Adipocyte (in vitro differentiated cells): ENCODE data around the gene IFNG.

ENCODE experiments used
- DNase-seq: peaks from one replicate; pipeline ENCODE4 v3.0.0-alpha.2; 2015; ENCODE audit warnings: low read depth
- H3K27me3 ChIP-seq: replicated peaks from 2 replicates; pipeline ENCODE4 v1.7.0; 2013; ENCODE audit warnings: mild to moderate bottlenecking, low read length, moderate library complexity; ENCODE audit not compliant: control insufficient read depth, insufficient read depth
- H3K36me3 ChIP-seq: 2 replicates; pipeline ENCODE4 v1.7.0; 2013; ENCODE audit warnings: low read length, mild to moderate bottlenecking, moderate library complexity; ENCODE audit not compliant: control insufficient read depth, insufficient read depth, severe bottlenecking
- H3K4me1 ChIP-seq: 2 replicates; pipeline ENCODE4 v1.7.0; 2013; ENCODE audit warnings: mild to moderate bottlenecking, low read length, moderate library complexity; ENCODE audit not compliant: control insufficient read depth, insufficient read depth
- H3K4me3 ChIP-seq: 2 replicates; pipeline ENCODE4 v1.7.0; 2013; ENCODE audit warnings: mild to moderate bottlenecking, low read length, moderate library complexity
- H3K9ac ChIP-seq: 2 replicates; pipeline ENCODE4 v1.7.0; 2013; ENCODE audit warnings: mild to moderate bottlenecking, low read length, moderate library complexity
- H3K9me3 ChIP-seq: 2 replicates; pipeline ENCODE4 v1.7.0; 2013; ENCODE audit warnings: mild to moderate bottlenecking, low read length, moderate library complexity; ENCODE audit not compliant: control insufficient read depth

IFNG gene

GRCh38 chr12:68135520-68135919 lies 24.0 kb downstream of the IFNG start:
- DNase-seq, result no peak
- H3K27me3 ChIP-seq, result peaks cover 13% of the 10 kb centered on the region

GRCh38 chr12:68131867-68132414 lies 27.6 kb downstream of the IFNG start:
- peaks cover 13% of the 10 kb centered on the region for H3K27me3 ChIP-seq
- no peak overlapping the region for H3K4me3 ChIP-seq
- no peak overlapping the region for H3K9ac ChIP-seq
- H3K4me1 ChIP-seq, result no peaks in the 10 kb centered on the region
- peaks cover 40% of the 10 kb centered on the region for H3K9me3 ChIP-seq
- DNase-seq, result no peak
- H3K36me3 ChIP-seq, result no peaks in the 10 kb centered on the region

More at GRCh38 chr12:68135520-68135919, 24.0 kb downstream of the IFNG start:
- Histone ChIP-seq H3K4me1 (peaks cover 6% of the 10 kb centered on the region), H3K4me3 (no peak overlapping the region), H3K36me3 (no peaks in the 10 kb centered on the region), H3K9ac (no peak overlapping the region), H3K9me3 (peaks cover 9% of the 10 kb centered on the region)

GRCh38 chr12:68129979-68130378 lies 29.6 kb downstream of the IFNG start:
- peaks cover 41% of the 10 kb centered on the region for H3K9me3 ChIP-seq
- H3K36me3 ChIP-seq, result no peaks in the 10 kb centered on the region
- H3K4me1 ChIP-seq, result no peaks in the 10 kb centered on the region
- DNase-seq, result no peak
- peaks cover 4% of the 10 kb centered on the region for H3K27me3 ChIP-seq
- no peak overlapping the region for H3K4me3 ChIP-seq
- no peak overlapping the region for H3K9ac ChIP-seq

- Histone ChIP-seq H3K4me1 (no peaks in the 10 kb centered on the region), H3K36me3 (no peaks in the 10 kb centered on the region), H3K9me3 (peaks cover 7% of the 10 kb centered on the region), H3K9ac (no peak overlapping the region), H3K27me3 (peaks cover 5% of the 10 kb centered on the region), H3K4me3 (no peak overlapping the region)
- peak; percentile 4 for DNase-seq
Measured at GRCh38 chr12:68122236-68122920, 37.2 kb downstream of the IFNG start.

- Histone ChIP-seq H3K4me3 (no peak overlapping the region), H3K9ac (no peak overlapping the region), H3K27me3 (peaks cover 9% of the 10 kb centered on the region), H3K4me1 (no peaks in the 10 kb centered on the region), H3K36me3 (no peaks in the 10 kb centered on the region), H3K9me3 (peaks cover 5% of the 10 kb centered on the region)
- no peak for DNase-seq
Measured at GRCh38 chr12:68121143-68121542, 38.4 kb downstream of the IFNG start.

- no peak overlapping the region for H3K9ac ChIP-seq
- H3K27me3 ChIP-seq, result peaks cover 15% of the 10 kb centered on the region
- peaks cover 5% of the 10 kb centered on the region for H3K9me3 ChIP-seq
- H3K4me3 ChIP-seq, result no peak overlapping the region
- no peaks in the 10 kb centered on the region for H3K4me1 ChIP-seq
- no peaks in the 10 kb centered on the region for H3K36me3 ChIP-seq
- DNase-seq, result no peak
Measured at GRCh38 chr12:68119724-68120211, 39.8 kb downstream of the IFNG start.

GRCh38 chr12:68119250-68119649 lies 40.3 kb downstream of the IFNG start:
- H3K27me3 ChIP-seq, result peaks cover 17% of the 10 kb centered on the region
- no peak overlapping the region for H3K4me3 ChIP-seq
- no peaks in the 10 kb centered on the region for H3K36me3 ChIP-seq
- no peak for DNase-seq
- H3K4me1 ChIP-seq, result no peaks in the 10 kb centered on the region
- H3K9ac ChIP-seq, result no peak overlapping the region
- H3K9me3 ChIP-seq, result peaks cover 5% of the 10 kb centered on the region

GRCh38 chr12:68118096-68118755 lies 41.3 kb downstream of the IFNG start:
- Histone ChIP-seq H3K4me1 (no peaks in the 10 kb centered on the region), H3K27me3 (peaks cover 17% of the 10 kb centered on the region), H3K4me3 (no peak overlapping the region), H3K36me3 (no peaks in the 10 kb centered on the region), H3K9me3 (peaks cover 5% of the 10 kb centered on the region), H3K9ac (no peak overlapping the region)
- DNase-seq, result no peak

GRCh38 chr12:68117661-68118060 lies 41.9 kb downstream of the IFNG start:
- Histone ChIP-seq H3K9me3 (peaks cover 5% of the 10 kb centered on the region), H3K9ac (no peak overlapping the region), H3K36me3 (no peaks in the 10 kb centered on the region), H3K4me1 (no peaks in the 10 kb centered on the region), H3K4me3 (no peak overlapping the region), H3K27me3 (peaks cover 17% of the 10 kb centered on the region)
- DNase-seq, result no peak

- H3K36me3 ChIP-seq, result no peaks in the 10 kb centered on the region
- no peak overlapping the region for H3K4me3 ChIP-seq
- no peak for DNase-seq
- no peak overlapping the region for H3K9ac ChIP-seq
- peaks cover 5% of the 10 kb centered on the region for H3K9me3 ChIP-seq
- peaks cover 17% of the 10 kb centered on the region for H3K27me3 ChIP-seq
- H3K4me1 ChIP-seq, result no peaks in the 10 kb centered on the region
Measured at GRCh38 chr12:68115281-68115680, 44.3 kb downstream of the IFNG start.

- no peak for DNase-seq
- peaks cover 17% of the 10 kb centered on the region for H3K27me3 ChIP-seq
- peaks cover 5% of the 10 kb centered on the region for H3K9me3 ChIP-seq
Measured at GRCh38 chr12:68114606-68115005, 44.9 kb downstream of the IFNG start.

More at GRCh38 chr12:68114606-68115005, 44.9 kb downstream of the IFNG start:
- H3K4me1 ChIP-seq, result no peaks in the 10 kb centered on the region
- no peak overlapping the region for H3K4me3 ChIP-seq
- no peak overlapping the region for H3K9ac ChIP-seq
- H3K36me3 ChIP-seq, result no peaks in the 10 kb centered on the region
